ENCODE data around the gene CERS6. TPM values are rescaled to one million over a fixed set of nuclear protein-coding genes. Genes with fewer than 3 reads are reported as not detected.

CERS6 gene
- total RNA-seq, 1 experiment from 2014 or later, result 45.9 TPM

DNA sequence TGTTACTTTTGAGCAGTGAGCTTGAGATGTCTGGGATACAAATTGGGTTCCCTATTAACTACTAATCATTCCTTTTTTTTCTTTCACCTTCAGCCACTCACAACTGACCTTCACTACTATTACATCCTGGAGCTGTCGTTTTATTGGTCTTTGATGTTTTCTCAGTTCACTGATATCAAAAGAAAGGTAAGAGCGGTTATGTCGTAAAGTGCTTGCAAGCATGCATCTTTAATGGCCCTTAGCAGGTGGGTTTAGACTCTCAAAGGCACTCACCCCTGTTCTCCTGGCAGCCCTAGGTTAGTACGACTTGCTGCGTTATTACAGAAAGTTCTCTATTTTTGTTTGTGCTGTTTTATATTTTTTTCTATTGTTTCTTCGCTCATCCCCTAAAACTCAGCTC is 238.8 kb downstream of the CERS6 start:
- no peak for TF ChIP-seq CTCF (IDR thresholded peaks at IDR 0.05; ENCODE audit: unreplicated experiment)
- no peaks in the 10 kb centered on the region for H3K9me3 Mint-ChIP-seq (ENCODE audit: low read depth, unreplicated experiment)
- no TSS peak for BruUV-seq (replicated peaks)
- H3K36me3 Mint-ChIP-seq (ENCODE audit: insufficient read depth, unreplicated experiment), result no peaks in the 10 kb centered on the region
- H3K27ac Mint-ChIP-seq (ENCODE audit: unreplicated experiment), result no peak overlapping the region
- CTCF ChIA-PET, result no interaction called here
- intact Hi-C loops (cut with micrococcal nuclease; ENCODE audit: unreplicated experiment), result no loop called here
- no peak overlapping the region for H3K4me3 Mint-ChIP-seq (ENCODE audit: low read depth, unreplicated experiment)
- DNase-seq, result no peak
- H3K4me1 Mint-ChIP-seq (ENCODE audit: low read depth, unreplicated experiment), result no peaks in the 10 kb centered on the region
- H3K27me3 Mint-ChIP-seq (ENCODE audit: unreplicated experiment), result no peaks in the 10 kb centered on the region

GRCh38 chr2:168697668-168698121 is 241.6 kb downstream of the CERS6 start:
- H3K36me3 Mint-ChIP-seq (ENCODE audit: insufficient read depth, unreplicated experiment), result no peaks in the 10 kb centered on the region
- H3K27me3 Mint-ChIP-seq (ENCODE audit: unreplicated experiment), result no peaks in the 10 kb centered on the region
- H3K4me3 Mint-ChIP-seq (ENCODE audit: low read depth, unreplicated experiment), result no peak overlapping the region
- H3K27ac Mint-ChIP-seq (ENCODE audit: unreplicated experiment), result no peak overlapping the region
- intact Hi-C loops (cut with micrococcal nuclease; ENCODE audit: unreplicated experiment), result no loop called here
- no peaks in the 10 kb centered on the region for H3K9me3 Mint-ChIP-seq (ENCODE audit: low read depth, unreplicated experiment)
- TF ChIP-seq CTCF (IDR thresholded peaks at IDR 0.05; ENCODE audit: unreplicated experiment), result no peak
- no TSS peak for BruUV-seq (replicated peaks)
- DNase-seq, result no peak
- CTCF ChIA-PET, result interaction anchor here (0.9 to 1.1 kb wide), 2 partner anchors 10 to 156 kb away, joined by 3 to 9 read pairs; no protein-coding TSS in a partner anchor
- no peaks in the 10 kb centered on the region for H3K4me1 Mint-ChIP-seq (ENCODE audit: low read depth, unreplicated experiment)

- no peak overlapping the region for H3K27ac Mint-ChIP-seq (ENCODE audit: unreplicated experiment)
- intact Hi-C loops (cut with micrococcal nuclease; ENCODE audit: unreplicated experiment), result no loop called here
- H3K4me3 Mint-ChIP-seq (ENCODE audit: low read depth, unreplicated experiment), result no peak overlapping the region
- no peaks in the 10 kb centered on the region for H3K27me3 Mint-ChIP-seq (ENCODE audit: unreplicated experiment)
- CTCF ChIA-PET, result no interaction called here
- no peaks in the 10 kb centered on the region for H3K4me1 Mint-ChIP-seq (ENCODE audit: low read depth, unreplicated experiment)
- H3K9me3 Mint-ChIP-seq (ENCODE audit: low read depth, unreplicated experiment), result no peaks in the 10 kb centered on the region
- no peak for DNase-seq
- TF ChIP-seq CTCF (IDR thresholded peaks at IDR 0.05; ENCODE audit: unreplicated experiment), result no peak
- H3K36me3 Mint-ChIP-seq (ENCODE audit: insufficient read depth, unreplicated experiment), result no peaks in the 10 kb centered on the region
- no TSS peak for BruUV-seq (replicated peaks)
Observed at GRCh38 chr2:168698969-168699368, 242.9 kb downstream of the CERS6 start.

DNA sequence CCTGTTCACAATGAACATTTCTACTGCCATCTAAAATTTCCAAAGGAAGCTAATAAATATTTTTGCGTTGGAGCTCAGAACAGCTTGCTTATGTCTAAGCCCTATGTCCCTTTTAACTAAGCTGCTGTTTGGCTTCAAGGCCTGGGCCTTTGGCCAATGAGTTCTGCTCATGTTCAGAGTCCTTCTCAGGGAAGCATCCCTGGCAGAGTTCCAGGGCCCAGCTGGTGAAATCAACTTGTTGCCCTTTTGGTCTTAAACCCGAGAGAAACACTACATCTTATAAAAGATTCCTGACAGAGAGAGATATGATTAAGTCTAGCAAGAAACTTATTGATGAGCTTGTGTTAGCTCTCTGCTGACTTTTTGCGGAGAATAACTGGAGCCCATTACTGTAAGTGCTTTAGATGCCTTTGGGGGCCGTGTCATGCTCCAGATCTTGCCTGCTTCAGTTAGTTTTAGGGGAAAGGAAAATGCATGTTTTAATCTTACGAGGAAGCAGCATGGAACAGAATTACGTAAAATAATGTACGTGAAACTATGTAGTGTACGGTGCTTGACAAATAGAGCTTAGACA is 243.9 kb downstream of the CERS6 start:
- BruUV-seq (replicated peaks), result no TSS peak
- no peaks in the 10 kb centered on the region for H3K36me3 Mint-ChIP-seq (ENCODE audit: insufficient read depth, unreplicated experiment)
- intact Hi-C loops (cut with micrococcal nuclease; ENCODE audit: unreplicated experiment), result no loop called here
- peaks cover 3% of the 10 kb centered on the region for H3K4me1 Mint-ChIP-seq (ENCODE audit: low read depth, unreplicated experiment)
- CTCF ChIA-PET, result no interaction called here
- no peak overlapping the region for H3K27ac Mint-ChIP-seq (ENCODE audit: unreplicated experiment)
- H3K4me3 Mint-ChIP-seq (ENCODE audit: low read depth, unreplicated experiment), result no peak overlapping the region
- DNase-seq, result no peak
- no peaks in the 10 kb centered on the region for H3K27me3 Mint-ChIP-seq (ENCODE audit: unreplicated experiment)
- H3K9me3 Mint-ChIP-seq (ENCODE audit: low read depth, unreplicated experiment), result no peaks in the 10 kb centered on the region
- TF ChIP-seq CTCF (IDR thresholded peaks at IDR 0.05; ENCODE audit: unreplicated experiment), result no peak
